ENCODE results near the gene FNDC3B. TPM values are rescaled to one million over a fixed set of nuclear protein-coding genes. Genes with fewer than 3 reads are reported as not detected.

FNDC3B gene
- total and polyA plus RNA-seq, 2 of the 8 experiments (the other 6 are each of a cell fraction or from before 2014, with no cell fraction given), result 14.1 to 44.4 TPM

GRCh38 chr3:172390792-172391191 lies 351.4 kb downstream of the FNDC3B start:
- H2BK20ac ChIP-seq (ENCODE audit: low read length), result no peak overlapping the region
- no peak overlapping the region for H2BK5ac ChIP-seq (ENCODE audit: low read depth, low read length)
- TF ChIP-seq SP2 (IDR thresholded peaks at IDR 0.05; ENCODE audit: low read length), result no peak
- TF ChIP-seq SIRT6 (IDR thresholded peaks at IDR 0.05; ENCODE audit: low read length), result no peak
- TF ChIP-seq PHF8 (conservative IDR thresholded peaks at IDR 0.05; ENCODE audit: low read depth, low read length), result no peak
- TF ChIP-seq NANOG (IDR thresholded peaks at IDR 0.05; ENCODE audit: insufficient read depth, low read depth, low read length, poor library complexity, severe bottlenecking), result no peak
- TF ChIP-seq CEBPB (IDR thresholded peaks at IDR 0.05; ENCODE audit: low read depth, low read length), result no peak
- no peak for TF ChIP-seq CBX5 (IDR thresholded peaks at IDR 0.05; ENCODE audit: low read depth, low read length)
- no peak for TF ChIP-seq JUN (IDR thresholded peaks at IDR 0.05; ENCODE audit: low read depth, low read length)
- no peak for TF ChIP-seq SAP30 (IDR thresholded peaks at IDR 0.05; ENCODE audit: insufficient read depth, insufficient replicate concordance, low read length)
- no peak for TF ChIP-seq MAX (IDR thresholded peaks at IDR 0.05)
- no peak for TF ChIP-seq SRF (IDR thresholded peaks at IDR 0.05; ENCODE audit: low read depth, low read length)
- TF ChIP-seq CREB1 (IDR thresholded peaks at IDR 0.05), result no peak
- H4K91ac ChIP-seq (replicated peaks; ENCODE audit: insufficient read length, low read length), result no peak overlapping the region
- DNase-seq (ENCODE audit: low read depth in 1 of 2, low spot score in 2 of 2), result no peak
- peaks cover 0 to 3% (median 0%) of the 10 kb centered on the region in 4 experiments; a peak in 2 of 8 replicates for H3K36me3 ChIP-seq (ENCODE audit: control insufficient read depth in 2 of 4, insufficient read depth in 4 of 4, low read length in 3 of 4)
- no peak overlapping the region for H2BK120ac ChIP-seq (replicated peaks; ENCODE audit: low read depth, low read length)
- POLR2A ChIA-PET (ENCODE audit: partially characterized antibody), result interaction anchor here (0.6 kb wide), 1 partner anchor 491 kb away, joined by 3 read pairs; no protein-coding TSS in a partner anchor
- no peak overlapping the region for H4K8ac ChIP-seq (ENCODE audit: extremely low read depth, insufficient read depth, low read length)
- H3K79me2 ChIP-seq (ENCODE audit: control insufficient read depth in 1 of 2, insufficient read depth in 2 of 2, low read length in 2 of 2), result no peaks in the 10 kb centered on the region
- H3K9ac ChIP-seq (replicated peaks in 1 of 4; ENCODE audit: extremely low read depth in 1 of 4, low read depth in 3 of 4, low read length in 3 of 4), result no peak overlapping the region
- H2BK12ac ChIP-seq (ENCODE audit: low read depth, low read length), result no peak overlapping the region
- no peak overlapping the region for H3K23ac ChIP-seq (ENCODE audit: insufficient read length)
- no peaks in the 10 kb centered on the region for H4K20me1 ChIP-seq (replicated peaks in 1 of 2; ENCODE audit: control insufficient read depth in 1 of 2, insufficient read depth in 2 of 2, low read length in 2 of 2)
- no peaks in the 10 kb centered on the region for H3K9me3 ChIP-seq (ENCODE audit: insufficient read depth in 2 of 2, low read depth in 1 of 2, low read length in 1 of 2)
- no peak overlapping the region for H3K27ac ChIP-seq (ENCODE audit: low read depth, low read length)
- H3K4me3 ChIP-seq (ENCODE audit: extremely low read depth in 1 of 4, insufficient read depth in 2 of 4, low read depth in 3 of 4, low read length in 4 of 4), result no peak overlapping the region
- H4K5ac ChIP-seq (ENCODE audit: insufficient read length, low read depth, low read length), result no peak overlapping the region
- H3K79me1 ChIP-seq (ENCODE audit: low read depth, low read length), result no peaks in the 10 kb centered on the region
- H3K18ac ChIP-seq (ENCODE audit: extremely low read depth, low read length), result no peak overlapping the region
- no peaks in the 10 kb centered on the region for H3K23me2 ChIP-seq (ENCODE audit: low read depth, low read length)
- no peak overlapping the region for H2BK15ac ChIP-seq (ENCODE audit: low read length)
- H3K4me1 ChIP-seq (replicated peaks in 1 of 4; ENCODE audit: control insufficient read depth in 3 of 4, insufficient read depth in 4 of 4, low read length in 3 of 4), result peaks cover 0 to 3% (median 1%) of the 10 kb centered on the region in 4 experiments; a peak in 2 of 7 replicates
- H3K56ac ChIP-seq (replicated peaks; ENCODE audit: insufficient read length, low read depth, low read length), result no peak overlapping the region
- no peaks in the 10 kb centered on the region for H3K27me3 ChIP-seq (replicated peaks in 1 of 4; ENCODE audit: control insufficient read depth in 3 of 4, extremely low read depth in 1 of 4, insufficient read depth in 3 of 4, low read length in 3 of 4)
- H3K4ac ChIP-seq (replicated peaks; ENCODE audit: insufficient read length, low read depth, low read length), result no peak overlapping the region
- H2AFZ ChIP-seq (ENCODE audit: low read length), result no peak overlapping the region
- no peak overlapping the region for H2AK5ac ChIP-seq (ENCODE audit: low read depth, low read length)
- H3K4me2 ChIP-seq (ENCODE audit: insufficient read depth in 1 of 2, low read depth in 2 of 2, low read length in 2 of 2), result no peak overlapping the region
- H3K14ac ChIP-seq (ENCODE audit: insufficient read length), result no peak overlapping the region
- FAIRE-seq, result no peak
- WGBS, 2 experiments (ENCODE audit: extremely low coverage in 1 of 2, insufficient coverage in 1 of 2, insufficient read length in 1 of 2, insufficient replicate concordance in 2 of 2, low coverage in 1 of 2, low lambda C conversion rate in 2 of 2, missing lambda C conversion rate in 1 of 2), result 90% methylated on average over 5 of the region's 5 CpGs; no CpG with 5 or more reads in 1 of the 2 experiments
- CTCF ChIA-PET (ENCODE audit: partially characterized antibody), result no interaction called here
